D721Med (cell line): ENCODE data around the gene CHST2.

Source experiments
- DNase-seq: peaks from one replicate; pipeline ENCODE4 v3.0.0; 2011; ENCODE audit warnings: low spot score; ENCODE audit not compliant: insufficient read length
- FAIRE-seq: peaks from 2 replicates; lab custom pipeline; 2011; peaks lifted over from hg19 to GRCh38; lab: Jason Lieb, UNC
- CTCF ChIP-seq: IDR thresholded peaks from 2 replicates; pipeline ENCODE4 v1.5.1; 2012; ENCODE audit warnings: mild to moderate bottlenecking, control low read depth; ENCODE audit not compliant: insufficient read depth; ENCODE audit errors: missing control alignments

CHST2 gene

GRCh38 chr3:143147707-143148106 is 28.1 kb downstream of the CHST2 start:
- DNase-seq (no peak), FAIRE-seq (no peak)
- no peak for TF ChIP-seq CTCF

DNA sequence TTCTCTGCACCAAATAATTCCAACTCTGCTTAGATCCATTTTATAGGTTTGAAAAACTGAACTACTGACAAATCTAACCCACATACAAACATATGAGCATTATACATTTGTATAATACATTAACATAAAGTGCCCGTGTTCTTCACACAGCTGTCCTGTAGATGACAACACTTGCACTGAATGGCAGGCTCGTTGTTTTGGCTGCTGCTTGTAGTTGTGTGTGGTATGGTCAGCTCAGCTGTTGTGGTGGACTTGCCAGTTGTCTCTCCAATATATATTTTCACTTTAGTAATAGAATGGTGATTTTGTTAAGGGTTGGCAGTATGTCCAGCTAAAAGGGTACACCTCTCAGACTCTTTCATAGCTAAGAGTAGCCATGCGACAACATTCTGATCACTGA is 30.5 kb downstream of the CHST2 start:
- no peak for TF ChIP-seq CTCF
- FAIRE-seq (no peak), DNase-seq (no peak)

- FAIRE-seq: no peak
- TF ChIP-seq CTCF: no peak
- no peak for DNase-seq
Measured at GRCh38 chr3:143151004-143151731, 31.6 kb downstream of the CHST2 start.

- TF ChIP-seq CTCF: no peak
- DNase-seq (no peak), FAIRE-seq (no peak)
Measured at GRCh38 chr3:143152043-143152442, 32.5 kb downstream of the CHST2 start.

DNA sequence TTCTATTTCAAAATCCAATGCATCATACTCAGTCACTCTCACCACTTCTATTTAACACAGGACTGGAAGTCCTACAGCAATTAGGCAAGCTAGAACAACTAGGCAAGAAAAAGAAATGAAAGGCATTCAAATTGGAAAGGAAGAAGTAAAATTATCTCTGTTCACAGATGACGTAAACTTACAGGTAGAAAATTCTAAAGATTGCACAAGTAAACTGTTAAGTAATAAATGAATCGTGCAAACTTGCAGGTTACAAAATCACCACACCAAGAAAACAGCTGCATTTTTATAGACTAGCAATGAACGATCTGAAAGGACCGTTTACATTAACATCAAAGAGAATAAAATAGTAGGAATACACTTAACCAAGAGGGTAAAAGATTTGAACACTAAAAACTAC is 36.2 kb downstream of the CHST2 start:
- FAIRE-seq: no peak

DNA sequence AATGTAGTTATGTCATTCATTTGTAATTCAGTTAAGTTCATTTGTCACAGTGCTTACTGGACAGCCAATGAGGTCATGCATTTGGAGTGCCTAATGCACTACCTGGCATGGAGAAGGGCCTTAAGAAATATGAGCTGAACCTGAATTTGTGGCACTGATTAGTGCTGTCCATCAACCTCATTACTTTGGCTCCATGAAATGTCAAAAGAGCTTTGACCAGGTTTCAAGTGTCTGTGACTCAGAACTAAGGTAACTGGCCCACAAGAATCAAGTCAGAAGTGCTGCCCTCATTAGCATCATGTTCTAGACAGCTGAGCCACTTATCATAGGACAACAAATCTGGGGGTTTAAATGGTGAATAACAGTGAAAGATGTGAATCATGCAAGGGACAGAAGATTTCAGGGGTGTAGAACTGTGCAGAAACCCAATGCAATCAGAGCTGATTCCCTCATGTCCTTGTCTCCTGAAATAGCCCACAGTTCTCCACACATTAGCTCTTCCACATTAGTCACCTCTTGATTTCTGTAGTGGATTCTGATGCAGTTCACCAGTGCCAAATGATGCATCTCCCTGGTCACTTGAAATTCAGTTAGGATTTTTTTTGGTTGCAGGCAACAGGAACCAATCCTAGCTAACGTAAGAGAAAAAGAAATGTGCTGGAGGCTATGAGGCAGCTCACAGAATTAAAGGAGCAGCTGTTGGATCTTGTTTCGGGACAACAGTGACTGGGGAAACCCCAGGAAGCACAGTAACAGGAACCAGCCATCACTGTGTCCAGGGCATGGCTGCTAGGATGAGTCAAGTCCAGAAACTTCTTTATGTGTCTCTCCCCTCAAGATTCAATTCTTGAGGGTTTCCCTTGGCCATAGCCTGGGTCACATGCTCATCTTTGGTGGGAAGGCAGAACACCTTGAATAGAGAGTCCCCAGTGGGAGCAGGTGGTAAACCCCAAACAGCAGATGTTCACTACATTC is 38.7 kb downstream of the CHST2 start:
- FAIRE-seq (no peak), DNase-seq (no peak)

More for the DNA sequence above, 36.2 kb downstream of the CHST2 start:
- DNase-seq: no peak
- TF ChIP-seq CTCF: no peak

More for the DNA sequence above, 38.7 kb downstream of the CHST2 start:
- TF ChIP-seq CTCF: no peak
